SH-SY5Y (cell line): ENCODE results near the gene TBC1D22A.

Experiments used
- GATA2 ChIP-seq: IDR thresholded peaks from 2 replicates; pipeline ENCODE4 v1.6.1; 2011; ENCODE audit warnings: mild to moderate bottlenecking, low read depth, low read length
- GATA3 ChIP-seq: IDR thresholded peaks from 2 replicates; pipeline ENCODE4 v1.6.1; 2011; ENCODE audit warnings: low read depth, mild to moderate bottlenecking, low read length, moderate library complexity

DNA sequence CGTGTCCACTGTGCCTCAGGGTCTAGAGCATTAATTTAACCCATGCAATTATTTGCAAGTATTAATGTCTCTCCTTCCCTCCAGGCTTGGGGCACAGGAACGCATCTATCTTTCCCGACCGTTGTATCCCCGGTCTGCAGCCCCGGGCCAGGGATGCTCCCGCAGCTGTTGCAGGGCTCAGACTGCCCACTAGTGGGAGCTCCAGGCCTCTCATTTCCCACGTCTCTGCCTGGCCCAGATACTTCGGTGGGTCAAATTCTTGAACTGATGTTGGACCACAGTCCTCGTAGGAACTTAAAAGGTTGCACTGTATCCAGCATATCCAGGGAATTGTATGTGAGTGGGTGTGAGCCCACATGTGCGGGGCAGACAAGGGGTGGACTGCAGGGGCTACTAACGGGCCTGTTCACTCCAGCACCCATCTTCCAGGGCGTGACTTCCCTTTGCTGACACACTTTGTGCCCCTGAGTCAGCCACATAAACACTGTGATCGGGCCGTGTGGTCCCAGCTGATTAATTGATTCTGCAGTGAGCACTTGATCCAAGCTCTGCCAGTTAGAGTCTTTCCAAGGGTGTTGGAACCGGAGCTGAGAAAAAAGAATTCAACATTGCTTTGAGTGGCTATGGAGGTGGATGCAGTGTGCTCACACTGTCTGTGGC, 451.3 kb downstream of the TBC1D22A start:
- TF ChIP-seq GATA2 (no peak), GATA3 (no peak)
